Breast epithelium (tissue), 3 donors: Measurements from ENCODE around the gene PMM1.
A peak's percentile ranks its signal among the peaks of the same experiment; 100 is the strongest.

ENCODE experiments used
- POLR2A ChIP-seq: fragments of 450-650 bp; IDR thresholded peaks from one replicate; pipeline ENCODE4 v1.6.1; 2016; ENCODE audit warnings: antibody characterized with exemption, mild to moderate bottlenecking, moderate library complexity
- POLR2AphosphoS5 ChIP-seq, 3 donors: sonication (generic); formaldehyde crosslinking; IDR thresholded peaks; one replicate each; pipeline ENCODE4 v1.6.1; 2017; ENCODE audit warnings: antibody characterized with exemption in 3 of 3
- TF ChIP-seq, protein P1 (sequence below), 3 donors: fragments of 450-650 bp; IDR thresholded peaks; one replicate each; pipeline ENCODE4 v1.5.1; 2016 to 2017; ENCODE audit warnings: antibody characterized with exemption in 3 of 3, mild to moderate bottlenecking in 3 of 3, moderate library complexity in 3 of 3

DNA sequence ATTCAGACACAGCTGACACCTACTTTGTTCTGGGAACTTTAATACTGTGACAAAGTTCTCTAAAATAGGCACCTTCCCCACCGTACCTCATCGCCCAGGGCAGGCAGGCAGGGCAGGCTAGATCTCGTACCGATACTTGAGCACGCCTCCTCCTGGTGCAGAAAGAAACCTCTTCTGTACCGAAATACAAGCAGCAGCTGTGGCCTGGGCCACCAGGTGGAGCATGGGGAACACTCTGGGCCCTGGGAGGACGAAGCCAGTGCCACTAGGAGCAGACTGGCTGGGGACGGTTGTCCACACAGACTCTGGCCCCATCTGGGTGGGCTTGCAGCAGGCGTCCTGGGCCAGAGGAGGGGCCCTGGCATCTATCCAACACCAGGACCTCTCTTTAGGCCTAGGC is 12.8 kb downstream of the PMM1 start:
- TF ChIP-seq, protein P1, sequence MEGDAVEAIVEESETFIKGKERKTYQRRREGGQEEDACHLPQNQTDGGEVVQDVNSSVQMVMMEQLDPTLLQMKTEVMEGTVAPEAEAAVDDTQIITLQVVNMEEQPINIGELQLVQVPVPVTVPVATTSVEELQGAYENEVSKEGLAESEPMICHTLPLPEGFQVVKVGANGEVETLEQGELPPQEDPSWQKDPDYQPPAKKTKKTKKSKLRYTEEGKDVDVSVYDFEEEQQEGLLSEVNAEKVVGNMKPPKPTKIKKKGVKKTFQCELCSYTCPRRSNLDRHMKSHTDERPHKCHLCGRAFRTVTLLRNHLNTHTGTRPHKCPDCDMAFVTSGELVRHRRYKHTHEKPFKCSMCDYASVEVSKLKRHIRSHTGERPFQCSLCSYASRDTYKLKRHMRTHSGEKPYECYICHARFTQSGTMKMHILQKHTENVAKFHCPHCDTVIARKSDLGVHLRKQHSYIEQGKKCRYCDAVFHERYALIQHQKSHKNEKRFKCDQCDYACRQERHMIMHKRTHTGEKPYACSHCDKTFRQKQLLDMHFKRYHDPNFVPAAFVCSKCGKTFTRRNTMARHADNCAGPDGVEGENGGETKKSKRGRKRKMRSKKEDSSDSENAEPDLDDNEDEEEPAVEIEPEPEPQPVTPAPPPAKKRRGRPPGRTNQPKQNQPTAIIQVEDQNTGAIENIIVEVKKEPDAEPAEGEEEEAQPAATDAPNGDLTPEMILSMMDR (IDR thresholded peaks at IDR 0.05) = peak in 1 of 3 donors; percentile 28
- no peak for TF ChIP-seq POLR2AphosphoS5 (IDR thresholded peaks at IDR 0.05)
- no peak for TF ChIP-seq POLR2A
